Uterus (tissue), 4 donors: ENCODE data around the gene SCARF2. TPM values are rescaled to one million over a fixed set of nuclear protein-coding genes. Genes with fewer than 3 reads are reported as not detected.

Source experiments
- DNase-seq, 2 donors: peaks; one replicate each; pipeline ENCODE4 v3.0.0-alpha.2; 2019 to 2020
- H3K27ac ChIP-seq, 2 donors: fragments of 200-600 bp; sonication (generic); 1 replicate in 1 of 2; 2 replicates in 1 of 2; pipeline ENCODE4 v1.5.1; 2016 to 2018
- H3K27me3 ChIP-seq, 2 donors: fragments of 200-600 bp; sonication (generic); one replicate each; pipeline ENCODE4 v1.5.1; 2018 to 2019; ENCODE audit warnings: control low read depth in 1 of 2
- H3K36me3 ChIP-seq, 2 donors: fragments of 200-600 bp; sonication (generic); one replicate each; pipeline ENCODE4 v1.5.1; 2019; ENCODE audit warnings: control low read depth in 1 of 2
- H3K4me1 ChIP-seq, 2 donors: fragments of 200-600 bp; sonication (generic); one replicate each; pipeline ENCODE4 v1.5.1; 2018 to 2019; ENCODE audit warnings: control low read depth in 1 of 2
- H3K4me3 ChIP-seq, 2 donors: fragments of 200-600 bp; sonication (generic); 1 replicate in 1 of 2; 2 replicates in 1 of 2; pipeline ENCODE4 v1.5.1; 2018 to 2019; ENCODE audit warnings: mild to moderate bottlenecking in 1 of 2
- H3K9me3 ChIP-seq, 2 donors: fragments of 200-600 bp; sonication (generic); one replicate each; pipeline ENCODE4 v1.5.1; 2019; ENCODE audit warnings: control low read depth in 1 of 2
- CTCF ChIP-seq, 4 experiments: fragments of 200-600 bp in 2 of 4; fragments of 450-650 bp in 2 of 4; sonication (generic) in 2 of 4; IDR thresholded peaks; one replicate each; pipeline ENCODE4 v1.5.1; 2016 to 2019; ENCODE audit warnings: antibody characterized with exemption in 4 of 4, mild to moderate bottlenecking in 2 of 4, moderate library complexity in 1 of 4
- POLR2A ChIP-seq, 2 donors: fragments of 450-650 bp; IDR thresholded peaks; one replicate each; pipeline ENCODE4 v1.6.1; 2016; ENCODE audit warnings: antibody characterized with exemption in 2 of 2, mild to moderate bottlenecking in 1 of 2, moderate library complexity in 1 of 2
- intact Hi-C: fragments of 100-400 bp; cut with DNase I; formaldehyde crosslinking; loops from one replicate; pipeline ENCODE4 v1.15.1; 2023; ENCODE audit warnings: low total_unique reads
- total RNA-seq, 4 donors: library from RNA; depleted of rRNA in 3 of 4; stranded (reverse); fragments of >200 nt in 3 of 4; gene quantifications; one replicate each; pipeline versions ENCODE4 v1.1.0 to v1.2.4, GENCODE V29; 2014 to 2023
- donor health status: DM: yes; HTN: yes; CAD: no.

SCARF2 gene
- total RNA-seq, 4 donors from 2014 or later, result 22.9 to 84.5 (median 30.1) TPM

DNA sequence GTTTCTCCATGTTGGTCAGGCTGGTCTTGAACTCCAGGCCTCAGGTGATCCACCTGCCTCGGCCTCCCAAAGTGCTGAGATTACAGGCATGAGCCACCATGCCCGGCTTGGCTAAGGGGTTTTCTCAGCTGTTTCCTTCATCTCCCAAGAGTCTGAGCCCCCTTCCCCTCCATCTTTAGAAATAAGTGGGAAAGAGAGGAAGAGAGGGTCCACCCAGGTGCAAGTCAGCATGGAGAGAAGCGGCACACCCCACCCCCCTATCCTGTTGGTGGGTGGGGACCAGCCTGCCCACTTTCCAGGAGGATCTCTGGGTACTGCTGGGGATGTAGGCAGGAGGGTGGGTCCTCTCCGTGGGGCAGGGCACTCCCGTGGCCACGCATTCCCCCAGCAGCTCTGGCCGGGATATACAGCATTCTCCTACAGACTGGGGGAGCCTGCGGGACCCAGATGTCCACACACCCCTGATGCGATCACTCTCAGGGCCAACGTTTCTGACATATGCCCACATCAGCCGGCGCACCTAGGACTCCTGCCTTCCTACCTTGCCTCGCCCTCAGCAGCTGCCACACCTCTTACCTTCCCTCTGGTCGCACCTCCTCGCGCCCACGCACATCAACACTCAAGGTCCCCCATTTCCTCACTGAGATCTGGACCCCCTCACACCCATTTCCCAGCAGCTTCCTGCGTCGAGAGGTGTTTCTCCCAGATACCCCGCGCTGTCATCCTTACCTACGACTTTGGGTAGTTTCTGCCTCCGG, 8.9 kb downstream of the SCARF2 start:
- intact Hi-C loops, result no loop called here
- H3K9me3 ChIP-seq, result no peaks in the 10 kb centered on the region
- no peak for DNase-seq
- TF ChIP-seq POLR2A (IDR thresholded peaks at IDR 0.05) (no peak), CTCF (IDR thresholded peaks at IDR 0.05) (no peak)
- H3K36me3 ChIP-seq, result no peaks in the 10 kb centered on the region
- no peak overlapping the region for H3K27ac ChIP-seq
- H3K27me3 ChIP-seq, result no peaks in the 10 kb centered on the region
- H3K4me1 ChIP-seq, result peaks cover 0 to 11% of the 10 kb centered on the region in 2 donors
- H3K4me3 ChIP-seq, result no peak overlapping the region

GRCh38 chr22:20427945-20428417, 9.6 kb downstream of the SCARF2 start:
- Histone ChIP-seq H3K4me3 (no peak overlapping the region), H3K9me3 (no peaks in the 10 kb centered on the region), H3K36me3 (no peaks in the 10 kb centered on the region), H3K27ac (no peak overlapping the region), H3K4me1 (peaks cover 0 to 17% of the 10 kb centered on the region in 2 donors), H3K27me3 (no peaks in the 10 kb centered on the region)
- intact Hi-C loops, result no loop called here
- TF ChIP-seq CTCF (IDR thresholded peaks at IDR 0.05), result no peak
- DNase-seq, result no peak

GRCh38 chr22:20427104-20427944, 10.3 kb downstream of the SCARF2 start:
- intact Hi-C loops, result no loop called here

GRCh38 chr22:20426259-20426615, 11.4 kb downstream of the SCARF2 start:
- H3K27ac ChIP-seq, result no peak overlapping the region
- H3K9me3 ChIP-seq, result no peaks in the 10 kb centered on the region
- H3K27me3 ChIP-seq, result no peaks in the 10 kb centered on the region
- TF ChIP-seq CTCF (IDR thresholded peaks at IDR 0.05) (no peak), POLR2A (IDR thresholded peaks at IDR 0.05) (no peak)
- DNase-seq, result no peak
- no peaks in the 10 kb centered on the region for H3K36me3 ChIP-seq
- intact Hi-C loops, result no loop called here
- peaks cover 0 to 20% of the 10 kb centered on the region in 2 donors for H3K4me1 ChIP-seq
- no peak overlapping the region for H3K4me3 ChIP-seq

More at GRCh38 chr22:20427104-20427944, 10.3 kb downstream of the SCARF2 start:
- no peaks in the 10 kb centered on the region for H3K9me3 ChIP-seq
- DNase-seq, result no peak
- H3K27ac ChIP-seq, result no peak overlapping the region
- H3K27me3 ChIP-seq, result no peaks in the 10 kb centered on the region
- H3K4me1 ChIP-seq, result peaks cover 0 to 20% of the 10 kb centered on the region in 2 donors
- no peaks in the 10 kb centered on the region for H3K36me3 ChIP-seq
- TF ChIP-seq POLR2A (IDR thresholded peaks at IDR 0.05) (no peak), CTCF (IDR thresholded peaks at IDR 0.05) (no peak)
- H3K4me3 ChIP-seq, result no peak overlapping the region
